CD4-positive, alpha-beta T cell (primary cell): ENCODE data around the gene PPP1R3F. TPM values are rescaled to one million over a fixed set of nuclear protein-coding genes. Genes with fewer than 3 reads are reported as not detected.

Experiments used
- ATAC-seq: fragments of 200-7000 bp; cut with Tn5 transposase; one replicate; pipeline ENCODE4 v1.10.0; 2022; ENCODE audit warnings: mild to moderate bottlenecking; ENCODE audit not compliant: poor library complexity
- CTCF ChIA-PET: fragments of 350-600 bp; sonication (Branson Sonifier 250); formaldehyde crosslinking; loops from one replicate; lab custom pipeline; 2021; ENCODE audit warnings: antibody characterized with exemption, inconsistent platforms; lab: Charles Lee
- POLR2A ChIA-PET: fragments of 350-600 bp; sonication (Branson Sonifier 250); formaldehyde crosslinking; loops from one replicate; lab custom pipeline; 2021; ENCODE audit warnings: antibody characterized with exemption, inconsistent platforms; lab: Charles Lee
- DNase-seq, 14 experiments: peaks; one replicate each; pipeline ENCODE4 v3.0.0-alpha.2; 2013 to 2020; ENCODE audit warnings: mixed read lengths in 2 of 14
- H3K27ac ChIP-seq, 2 donors: one replicate each; pipeline versions ENCODE4 v1.5.1 to v1.7.0; 2013; ENCODE audit warnings: low read length in 2 of 2, low read depth in 1 of 2, mild to moderate bottlenecking in 1 of 2
- H3K27me3 ChIP-seq, 2 experiments: 1 replicate in 1 of 2; 2 replicates in 1 of 2; pipeline versions ENCODE4 v1.6.1 to v1.7.0; 2013; ENCODE audit warnings: low read length in 2 of 2, control low read depth in 1 of 2, mild to moderate bottlenecking in 1 of 2, moderate library complexity in 1 of 2; ENCODE audit not compliant: insufficient read depth in 2 of 2, control insufficient read depth in 1 of 2
- H3K36me3 ChIP-seq: one replicate; pipeline ENCODE4 v1.6.1; 2013; ENCODE audit warnings: low read length, control low read depth; ENCODE audit not compliant: insufficient read depth
- H3K4me1 ChIP-seq: one replicate; pipeline ENCODE4 v1.6.1; 2013; ENCODE audit warnings: low read length, control low read depth; ENCODE audit not compliant: insufficient read depth
- H3K4me3 ChIP-seq: one replicate; pipeline ENCODE4 v1.5.1; 2013; ENCODE audit warnings: mild to moderate bottlenecking, low read length, moderate library complexity
- H3K9me3 ChIP-seq, 2 experiments: 1 replicate in 1 of 2; 2 replicates in 1 of 2; pipeline versions ENCODE4 v1.6.1 to v1.7.0; 2013; ENCODE audit warnings: low read length in 2 of 2, mild to moderate bottlenecking in 2 of 2, control low read depth in 1 of 2, moderate library complexity in 1 of 2; ENCODE audit not compliant: control insufficient read depth in 1 of 2, insufficient read depth in 1 of 2
- H3K27ac Mint-ChIP-seq: one replicate; pipeline ENCODE4 v1.8.0; 2020; ENCODE audit warnings: mixed read lengths
- H3K27me3 Mint-ChIP-seq: one replicate; pipeline ENCODE4 v1.8.0; 2021; ENCODE audit warnings: mixed read lengths
- H3K36me3 Mint-ChIP-seq: one replicate; pipeline ENCODE4 v1.8.0; 2021; ENCODE audit warnings: low read depth, mixed read lengths
- H3K4me1 Mint-ChIP-seq: one replicate; pipeline ENCODE4 v1.8.0; 2021; ENCODE audit warnings: low read depth, mixed read lengths
- H3K4me3 Mint-ChIP-seq: one replicate; pipeline ENCODE4 v1.8.0; 2020; ENCODE audit warnings: mild to moderate bottlenecking, mixed read lengths
- H3K9me3 Mint-ChIP-seq: one replicate; pipeline ENCODE4 v1.8.0; 2020; ENCODE audit warnings: mixed read lengths
- intact Hi-C, 2 experiments: fragments of 100-400 bp; cut with DNase I in 1 of 2; cut with micrococcal nuclease in 1 of 2; formaldehyde crosslinking; loops; one replicate each; pipeline versions ENCODE4 v1.15.1 to v1.9.0; 2023 to 2025; cut with DNase I, micrococcal nuclease
- total RNA-seq, 174 experiments: library from RNA in 2 of 174; stranded (reverse) in 2 of 174; gene quantifications; one replicate each; pipeline ENCODE4 v1.2.3 and lab custom pipeline; 2021 to 2026
- TF ChIP-seq, protein P1 (sequence below): fragments of 200-600 bp; IDR thresholded peaks from one replicate; pipeline ENCODE4 v1.8.0; 2022; ENCODE audit warnings: antibody characterized with exemption, mild to moderate bottlenecking

The PPP1R3F gene
- total RNA-seq, 2 experiments from 2014 or later = 8.5 to 9.1 TPM

DNA sequence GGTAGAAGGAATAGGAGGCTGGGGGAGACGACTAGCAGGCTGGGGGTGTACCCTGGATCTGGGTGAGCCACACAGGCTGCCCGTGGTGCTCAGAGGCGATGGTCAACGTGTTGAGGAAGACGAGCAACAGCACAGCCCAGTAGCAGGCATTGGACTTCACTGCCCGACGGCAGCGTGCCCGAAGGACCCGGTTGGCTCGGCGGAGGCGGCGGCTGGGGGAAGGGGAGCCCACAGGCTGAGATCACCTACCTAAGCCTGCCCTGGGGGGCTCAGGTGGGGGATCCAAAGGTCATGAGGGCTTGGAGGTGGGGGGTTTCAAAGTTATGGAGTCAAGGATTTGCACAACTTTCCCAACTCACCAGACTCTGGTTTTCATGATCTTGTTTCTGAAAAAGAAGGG is 43.7 kb upstream of the PPP1R3F start:
- DNase-seq (no peak), ATAC-seq (no peak)
- Histone ChIP-seq H3K9me3 (no peaks in the 10 kb centered on the region), H3K4me3 (no peak overlapping the region), H3K36me3 (no peaks in the 10 kb centered on the region), H3K27ac (no peak overlapping the region), H3K27me3 (no peaks in the 10 kb centered on the region), H3K4me1 (peaks cover 10% of the 10 kb centered on the region)
- intact Hi-C loops = no loop called here
- Mint-ChIP-seq H3K36me3 (no peaks in the 10 kb centered on the region), H3K9me3 (no peaks in the 10 kb centered on the region), H3K4me1 (peaks cover 10% of the 10 kb centered on the region), H3K27ac (no peak overlapping the region), H3K4me3 (no peak overlapping the region), H3K27me3 (no peaks in the 10 kb centered on the region)
- TF ChIP-seq, protein P1, sequence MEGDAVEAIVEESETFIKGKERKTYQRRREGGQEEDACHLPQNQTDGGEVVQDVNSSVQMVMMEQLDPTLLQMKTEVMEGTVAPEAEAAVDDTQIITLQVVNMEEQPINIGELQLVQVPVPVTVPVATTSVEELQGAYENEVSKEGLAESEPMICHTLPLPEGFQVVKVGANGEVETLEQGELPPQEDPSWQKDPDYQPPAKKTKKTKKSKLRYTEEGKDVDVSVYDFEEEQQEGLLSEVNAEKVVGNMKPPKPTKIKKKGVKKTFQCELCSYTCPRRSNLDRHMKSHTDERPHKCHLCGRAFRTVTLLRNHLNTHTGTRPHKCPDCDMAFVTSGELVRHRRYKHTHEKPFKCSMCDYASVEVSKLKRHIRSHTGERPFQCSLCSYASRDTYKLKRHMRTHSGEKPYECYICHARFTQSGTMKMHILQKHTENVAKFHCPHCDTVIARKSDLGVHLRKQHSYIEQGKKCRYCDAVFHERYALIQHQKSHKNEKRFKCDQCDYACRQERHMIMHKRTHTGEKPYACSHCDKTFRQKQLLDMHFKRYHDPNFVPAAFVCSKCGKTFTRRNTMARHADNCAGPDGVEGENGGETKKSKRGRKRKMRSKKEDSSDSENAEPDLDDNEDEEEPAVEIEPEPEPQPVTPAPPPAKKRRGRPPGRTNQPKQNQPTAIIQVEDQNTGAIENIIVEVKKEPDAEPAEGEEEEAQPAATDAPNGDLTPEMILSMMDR = no peak
- ChIA-PET CTCF (no interaction called here), POLR2A (no interaction called here)

DNA sequence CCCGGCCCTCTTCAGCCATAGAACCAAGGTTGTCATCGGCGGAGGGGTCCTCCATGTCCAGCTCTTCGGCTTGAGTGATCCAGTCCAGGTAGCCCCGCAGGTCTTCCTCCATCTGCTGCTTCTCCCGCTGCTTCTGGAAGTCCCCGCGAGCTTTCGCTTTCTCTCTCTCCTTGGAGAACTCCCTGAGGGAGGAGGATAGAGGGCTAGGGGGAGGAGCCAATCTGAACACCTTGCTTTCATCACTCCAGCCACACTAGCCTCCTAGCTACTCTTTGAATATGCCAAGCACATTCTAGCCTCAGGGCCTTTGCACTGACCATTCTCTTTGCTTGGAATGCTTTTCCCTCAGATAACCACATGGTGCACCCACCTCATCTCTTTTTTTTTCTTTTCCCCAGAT is 42.6 kb upstream of the PPP1R3F start:
- Mint-ChIP-seq H3K9me3 (no peaks in the 10 kb centered on the region), H3K4me1 (peaks cover 21% of the 10 kb centered on the region), H3K36me3 (no peaks in the 10 kb centered on the region), H3K27me3 (no peaks in the 10 kb centered on the region), H3K27ac (no peak overlapping the region), H3K4me3 (no peak overlapping the region)
- Histone ChIP-seq H3K4me1 (peaks cover 18% of the 10 kb centered on the region), H3K4me3 (no peak overlapping the region), H3K36me3 (no peaks in the 10 kb centered on the region), H3K27ac (no peak overlapping the region), H3K27me3 (no peaks in the 10 kb centered on the region), H3K9me3 (no peaks in the 10 kb centered on the region)
- POLR2A ChIA-PET = no interaction called here
- ATAC-seq (no peak), DNase-seq (no peak)
- intact Hi-C loops = no loop called here
- TF ChIP-seq, protein P1 = no peak
- CTCF ChIA-PET = no interaction called here

DNA sequence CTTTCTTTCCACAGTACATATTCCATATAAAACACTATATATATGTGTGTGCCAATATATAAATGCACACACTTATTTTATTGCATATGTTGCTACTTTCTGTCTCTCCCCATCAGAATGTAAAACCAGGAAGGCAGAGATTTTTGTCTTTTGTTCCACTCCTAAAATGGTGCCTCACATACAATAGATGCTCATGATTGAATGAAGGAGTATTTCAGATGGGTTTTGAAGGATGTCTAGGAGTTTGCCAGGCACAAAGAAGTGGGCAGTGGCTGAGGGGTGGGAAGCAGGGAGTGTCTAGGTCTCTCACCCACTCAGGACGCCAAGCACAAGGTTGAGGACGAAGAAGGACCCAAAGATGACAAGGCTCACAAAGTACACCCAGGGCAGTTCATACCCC is 41.9 kb upstream of the PPP1R3F start:
- intact Hi-C loops = no loop called here
- H3K9me3 Mint-ChIP-seq = no peaks in the 10 kb centered on the region
- TF ChIP-seq, protein P1 = no peak
- no peaks in the 10 kb centered on the region for H3K27me3 Mint-ChIP-seq
- Histone ChIP-seq H3K27me3 (no peaks in the 10 kb centered on the region), H3K4me3 (no peak overlapping the region), H3K4me1 (peaks cover 18% of the 10 kb centered on the region), H3K9me3 (no peaks in the 10 kb centered on the region), H3K27ac (no peak overlapping the region), H3K36me3 (no peaks in the 10 kb centered on the region)
- ChIA-PET CTCF (no interaction called here), POLR2A (no interaction called here)
- H3K27ac Mint-ChIP-seq = no peak overlapping the region
- no peak for DNase-seq
- peak overlapping the region; percentile 34 for H3K4me3 Mint-ChIP-seq
- no peak for ATAC-seq
- H3K36me3 Mint-ChIP-seq = no peaks in the 10 kb centered on the region
- H3K4me1 Mint-ChIP-seq = peaks cover 21% of the 10 kb centered on the region
